Caco-2 (cell line): ENCODE data around the gene SCAMP4. TPM values are rescaled to one million over a fixed set of nuclear protein-coding genes. Genes with fewer than 3 reads are reported as not detected.

Source experiments
- BruUV-seq: library from RNA; stranded (reverse); fragments of 400-500 nt; replicated peaks from 2 replicates; lab custom pipeline; 2021; lab: Mats Ljungman, UMichigan
- CTCF ChIA-PET: fragments of 300-600 bp; sonication (Branson Sonifier 250); formaldehyde crosslinking; loops from one replicate; lab custom pipeline; 2022; ENCODE audit warnings: antibody characterized with exemption; lab: Charles Lee
- POLR2A ChIA-PET: fragments of 300-600 bp; sonication (Branson Sonifier 250); formaldehyde crosslinking; loops from one replicate; lab custom pipeline; 2022; ENCODE audit warnings: antibody characterized with exemption; lab: Charles Lee
- DNase-seq, 2 experiments: peaks; one replicate each; pipeline versions ENCODE4 v3.0.0 to v3.0.0-alpha.2; 2020 to 2022
- H3K27me3 ChIP-seq: replicated peaks from 2 replicates; pipeline ENCODE4 v1.6.0; 2011; ENCODE audit warnings: low read length; ENCODE audit not compliant: control insufficient read depth, insufficient read depth
- H3K36me3 ChIP-seq: 2 replicates; pipeline ENCODE4 v1.5.1; 2011; ENCODE audit warnings: low read length; ENCODE audit not compliant: control insufficient read depth, insufficient read depth
- H3K4me1 ChIP-seq: fragments of 250-450 bp; sonication (Bioruptor Pico); 2 replicates; pipeline ENCODE4 v1.5.1; 2020; ENCODE audit warnings: mild to moderate bottlenecking
- H3K4me3 ChIP-seq: 2 replicates; pipeline ENCODE4 v1.5.1; 2011; ENCODE audit warnings: low read depth, mild to moderate bottlenecking, control low read depth, low read length
- H3K9me3 ChIP-seq: fragments of 250-450 bp; sonication (Bioruptor Pico); 2 replicates; pipeline ENCODE4 v1.5.1; 2020; ENCODE audit warnings: mild to moderate bottlenecking, moderate library complexity
- H3K27ac Mint-ChIP-seq: one replicate; pipeline ENCODE4 v1.8.0; 2022; ENCODE audit warnings: mixed read lengths; ENCODE audit not compliant: unreplicated experiment
- H3K27me3 Mint-ChIP-seq: one replicate; pipeline ENCODE4 v1.8.0; 2022; ENCODE audit warnings: mixed read lengths; ENCODE audit not compliant: insufficient read depth, unreplicated experiment
- H3K36me3 Mint-ChIP-seq: one replicate; pipeline ENCODE4 v1.8.0; 2022; ENCODE audit warnings: mild to moderate bottlenecking, mixed read lengths; ENCODE audit not compliant: insufficient read depth, unreplicated experiment
- H3K4me1 Mint-ChIP-seq: one replicate; pipeline ENCODE4 v1.8.0; 2022; ENCODE audit warnings: low read depth, mixed read lengths; ENCODE audit not compliant: unreplicated experiment
- H3K4me3 Mint-ChIP-seq: one replicate; pipeline ENCODE4 v1.8.0; 2022; ENCODE audit warnings: mild to moderate bottlenecking, moderate library complexity, mixed read lengths; ENCODE audit not compliant: unreplicated experiment
- H3K9me3 Mint-ChIP-seq: one replicate; pipeline ENCODE4 v1.8.0; 2022; ENCODE audit warnings: mixed read lengths; ENCODE audit not compliant: unreplicated experiment
- CTCF ChIP-seq, 2 experiments: fragments of 200-600 bp in 1 of 2; IDR thresholded peaks; 1 replicate in 1 of 2; 2 replicates in 1 of 2; pipeline versions ENCODE4 v1.5.1 to v1.8.0; 2011 to 2022; ENCODE audit warnings: antibody characterized with exemption in 1 of 2, control low read depth in 1 of 2, inconsistent platforms in 1 of 2, low read depth in 1 of 2, low read length in 1 of 2, mild to moderate bottlenecking in 1 of 2, moderate library complexity in 1 of 2; ENCODE audit not compliant: insufficient read depth in 1 of 2, severe bottlenecking in 1 of 2, unreplicated experiment in 1 of 2
- intact Hi-C: fragments of 100-400 bp; cut with micrococcal nuclease; formaldehyde crosslinking; loops from one replicate; pipeline ENCODE4 v1.10.0; 2022; ENCODE audit not compliant: unreplicated experiment
- total RNA-seq: library from RNA; stranded (reverse); gene quantifications from 2 replicates; pipeline ENCODE4 v1.2.3, GENCODE V29; 2022

The SCAMP4 gene
- total RNA-seq, 1 experiment from 2014 or later, result 84.1 TPM

DNA sequence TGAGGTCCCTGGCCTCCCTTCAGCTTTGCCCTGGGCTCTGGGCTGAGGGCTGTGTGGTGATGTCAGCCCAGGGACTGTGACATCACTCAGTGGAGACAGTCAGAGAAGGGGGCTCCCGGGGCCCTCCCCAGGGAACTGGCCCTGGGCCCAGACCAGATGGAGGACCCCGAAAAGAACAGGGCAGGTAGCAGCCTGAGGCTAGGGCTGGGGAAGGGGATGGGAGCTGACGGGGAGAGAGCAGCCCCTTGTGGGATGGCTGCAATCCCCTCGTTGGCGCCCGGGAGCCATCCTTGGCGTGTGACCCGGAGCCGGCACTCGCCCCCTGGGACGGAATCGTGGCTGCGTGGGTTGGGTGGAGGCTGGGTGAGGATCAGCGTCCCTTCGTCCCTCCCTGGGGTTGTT lies 49.3 kb downstream of the SCAMP4 start:
- no peaks in the 10 kb centered on the region for H3K4me1 ChIP-seq
- Mint-ChIP-seq H3K27ac (no peak overlapping the region), H3K4me3 (no peak overlapping the region), H3K27me3 (no peaks in the 10 kb centered on the region), H3K4me1 (no peaks in the 10 kb centered on the region), H3K9me3 (no peaks in the 10 kb centered on the region), H3K36me3 (peaks cover 15% of the 10 kb centered on the region)
- intact Hi-C loops, result no loop called here
- no peak overlapping the region for H3K4me3 ChIP-seq
- no peaks in the 10 kb centered on the region for H3K27me3 ChIP-seq
- ChIA-PET POLR2A (no interaction called here), CTCF (no interaction called here)
- no peaks in the 10 kb centered on the region for H3K36me3 ChIP-seq
- no peak for TF ChIP-seq CTCF (IDR thresholded peaks at IDR 0.05; ENCODE audit: insufficient read depth in 1 of 2, low read depth in 1 of 2, low read length in 1 of 2, severe bottlenecking in 1 of 2, unreplicated experiment in 1 of 2)
- no peak for DNase-seq
- H3K9me3 ChIP-seq, result no peaks in the 10 kb centered on the region
- no TSS peak for BruUV-seq

- Mint-ChIP-seq H3K27ac (no peak overlapping the region), H3K27me3 (no peaks in the 10 kb centered on the region), H3K9me3 (no peaks in the 10 kb centered on the region), H3K36me3 (peaks cover 12% of the 10 kb centered on the region), H3K4me3 (no peak overlapping the region), H3K4me1 (no peaks in the 10 kb centered on the region)
- Histone ChIP-seq H3K4me3 (no peak overlapping the region), H3K36me3 (no peaks in the 10 kb centered on the region), H3K9me3 (no peaks in the 10 kb centered on the region), H3K27me3 (no peaks in the 10 kb centered on the region), H3K4me1 (no peaks in the 10 kb centered on the region)
- no peak for TF ChIP-seq CTCF (IDR thresholded peaks at IDR 0.05; ENCODE audit: insufficient read depth in 1 of 2, low read depth in 1 of 2, low read length in 1 of 2, severe bottlenecking in 1 of 2, unreplicated experiment in 1 of 2)
- no TSS peak for BruUV-seq
- intact Hi-C loops, result no loop called here
- DNase-seq, result no peak
- ChIA-PET POLR2A (no interaction called here), CTCF (no interaction called here)
Measured at GRCh38 chr19:1955171-1956121, 50.2 kb downstream of the SCAMP4 start.

DNA sequence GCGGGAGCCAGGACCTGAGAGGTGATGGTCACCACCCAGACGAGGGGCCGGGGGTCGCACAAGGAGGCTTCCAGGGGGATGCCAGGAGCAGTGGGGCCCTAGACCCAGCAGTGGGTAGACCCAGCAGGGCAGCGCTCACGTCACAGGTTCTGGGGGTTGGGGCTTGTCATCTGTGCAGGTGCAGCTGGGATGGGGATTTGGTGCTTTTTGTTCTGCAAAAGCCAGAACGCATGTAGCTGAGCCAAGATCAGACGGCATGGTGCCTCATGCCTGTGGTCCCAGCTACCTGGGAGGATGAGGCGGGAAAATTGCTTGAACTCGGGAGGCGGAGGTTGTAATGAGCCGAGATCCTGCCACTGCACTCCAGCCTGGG lies 50.9 kb downstream of the SCAMP4 start:
- intact Hi-C loops, result no loop called here
- no peak overlapping the region for H3K4me3 ChIP-seq
- BruUV-seq, result no TSS peak
- no peaks in the 10 kb centered on the region for H3K9me3 ChIP-seq
- H3K27me3 ChIP-seq, result no peaks in the 10 kb centered on the region
- no peak for DNase-seq
- Mint-ChIP-seq H3K4me1 (no peaks in the 10 kb centered on the region), H3K36me3 (peaks cover 15% of the 10 kb centered on the region), H3K27me3 (no peaks in the 10 kb centered on the region), H3K27ac (no peak overlapping the region), H3K9me3 (no peaks in the 10 kb centered on the region), H3K4me3 (no peak overlapping the region)
- CTCF ChIA-PET, result no interaction called here
- no peaks in the 10 kb centered on the region for H3K4me1 ChIP-seq
- no peak for TF ChIP-seq CTCF (IDR thresholded peaks at IDR 0.05; ENCODE audit: insufficient read depth in 1 of 2, low read depth in 1 of 2, low read length in 1 of 2, severe bottlenecking in 1 of 2, unreplicated experiment in 1 of 2)
- POLR2A ChIA-PET, result no interaction called here
- no peaks in the 10 kb centered on the region for H3K36me3 ChIP-seq
